DMS114 treated with DMSO at 0.1 percent for 48 hours (cell line): ENCODE measurements around the gene ASB7.

Experiments
- DNase-seq: peaks from one replicate; lab custom pipeline; 2025; ENCODE audit not compliant: unreplicated experiment; lab: John Stamatoyannopoulos, UW

ASB7 gene

GRCh38 chr15:100683434-100683833 is 81.0 kb downstream of the ASB7 start:
- DNase-seq: no peak

- no peak for DNase-seq
Observed at GRCh38 chr15:100684591-100684990, 82.2 kb downstream of the ASB7 start.

DNA sequence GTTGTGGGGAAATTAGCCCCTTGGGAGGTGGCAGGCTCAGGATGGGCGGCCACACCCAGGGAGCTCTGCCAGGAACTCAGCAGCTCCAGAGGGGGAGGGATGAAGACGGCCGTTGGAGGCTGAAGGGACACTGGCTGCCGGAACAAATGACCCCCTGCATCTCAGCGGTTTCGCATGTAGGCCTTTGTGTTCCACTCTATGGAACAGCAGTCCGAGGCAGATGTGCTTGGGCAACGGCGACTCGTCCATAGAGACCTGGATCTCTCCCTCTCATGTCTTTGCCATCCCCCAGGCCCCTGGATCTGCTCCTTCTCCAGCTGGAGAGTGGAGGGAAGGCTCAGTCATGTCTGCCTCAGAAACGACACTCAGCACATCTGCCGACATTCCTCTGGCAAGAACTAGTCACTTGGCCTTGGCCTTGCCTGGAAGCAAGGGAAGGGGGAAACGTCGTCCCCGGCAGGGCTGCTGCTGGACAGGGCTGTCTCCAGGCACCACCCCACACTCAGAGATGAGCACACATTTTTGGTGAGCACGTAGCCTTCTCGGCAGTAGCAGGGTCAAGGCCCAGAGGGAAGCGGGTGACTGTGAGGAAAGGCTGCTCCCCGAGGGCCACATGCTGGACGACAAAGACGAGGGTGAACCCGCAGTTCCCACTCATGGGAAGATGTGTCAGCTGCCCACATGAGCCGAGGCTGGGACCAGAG is 83.8 kb downstream of the ASB7 start:
- no peak for DNase-seq

- no peak for DNase-seq
Observed at GRCh38 chr15:100686725-100687473, 84.5 kb downstream of the ASB7 start.

DNA sequence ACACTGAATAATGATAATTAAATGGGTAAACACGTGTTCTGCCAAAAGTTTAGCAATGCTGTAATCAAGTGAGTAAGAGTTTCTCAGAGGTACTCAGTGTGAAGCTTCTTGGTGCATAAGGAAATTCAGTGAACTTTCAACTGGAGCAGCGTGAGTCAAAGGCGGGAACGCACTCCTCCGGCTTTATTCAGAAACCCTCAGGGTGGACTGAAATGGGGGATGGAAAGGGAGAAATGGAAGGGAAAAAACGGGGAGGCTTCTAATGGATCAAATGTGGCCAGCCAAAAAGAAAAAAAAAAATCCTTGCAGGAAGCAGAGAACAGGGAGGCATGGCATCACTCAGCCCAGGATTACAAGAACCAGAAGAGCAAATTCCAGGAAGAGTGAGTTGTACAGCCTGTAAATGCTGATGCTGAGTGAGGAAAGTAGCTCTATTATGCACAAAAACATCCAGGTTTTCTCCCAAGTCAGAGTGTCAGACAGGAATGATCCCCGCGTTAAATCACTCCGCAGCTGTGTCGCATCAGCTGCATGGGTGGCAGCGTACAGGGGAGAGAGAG is 85.3 kb downstream of the ASB7 start:
- DNase-seq: no peak

DNA sequence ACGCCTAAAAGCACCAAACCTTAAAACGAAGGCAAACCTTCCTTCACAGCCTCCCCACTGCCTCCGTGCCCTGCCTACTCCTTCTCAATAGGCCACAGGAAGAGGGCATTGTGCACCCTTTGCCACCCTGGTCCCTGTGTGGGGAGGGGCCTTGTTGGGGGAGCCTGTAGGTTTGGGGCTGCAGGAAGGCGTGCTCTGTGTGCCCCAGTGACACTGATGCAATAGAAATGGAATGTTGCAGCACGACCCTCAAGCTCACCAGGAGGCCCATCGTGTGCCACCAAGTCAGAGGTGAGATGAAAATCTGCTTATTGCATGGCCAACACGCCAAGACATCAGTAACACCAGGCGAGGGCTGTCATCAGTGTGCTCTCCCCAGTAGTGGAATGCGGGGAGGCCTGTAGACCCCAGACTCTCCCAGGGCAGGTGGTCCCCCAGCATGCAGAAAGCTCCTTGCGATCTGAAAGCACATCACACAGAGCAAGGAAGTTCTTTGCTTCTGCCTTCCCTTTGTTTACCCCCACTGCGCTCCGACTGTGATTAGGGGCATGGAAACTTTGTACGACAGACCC is 86.2 kb downstream of the ASB7 start:
- DNase-seq: no peak

DNA sequence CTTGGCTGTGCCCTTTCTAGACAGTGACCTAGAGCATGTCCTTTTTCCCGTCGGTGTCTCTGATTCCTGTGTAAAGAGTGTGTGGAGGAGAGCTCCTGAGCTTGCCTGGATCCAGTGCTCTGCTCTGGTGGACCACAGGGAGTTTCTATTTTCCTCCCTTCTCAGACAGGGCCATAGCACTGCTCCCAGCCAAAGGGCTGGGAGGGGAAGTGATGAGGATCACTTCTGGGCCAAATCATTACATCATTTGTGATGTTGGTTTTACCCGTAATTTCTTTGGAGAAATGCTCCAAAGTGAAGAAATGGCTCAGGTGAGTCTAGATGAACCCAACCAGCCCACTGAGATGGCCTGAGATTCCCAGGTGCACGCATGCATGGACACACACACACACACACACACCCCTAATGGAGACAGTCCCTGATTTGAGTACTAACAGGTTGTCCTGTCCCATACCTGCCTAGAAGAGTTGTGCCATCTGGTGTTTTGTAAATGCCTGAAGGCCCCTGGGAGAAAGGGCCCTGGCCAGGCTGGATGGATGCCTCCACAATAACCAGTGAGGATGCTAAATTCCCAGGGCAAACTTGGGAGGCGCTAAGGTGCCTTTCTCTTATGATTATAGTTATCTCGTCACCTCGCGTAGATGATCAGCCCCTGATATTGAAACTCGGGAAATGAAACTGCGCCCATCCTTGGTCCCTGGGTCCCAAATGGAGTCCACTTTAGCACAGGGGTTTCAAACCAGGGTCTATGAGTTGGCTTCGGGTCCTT is 86.9 kb downstream of the ASB7 start:
- no peak for DNase-seq

- DNase-seq: no peak
Observed at GRCh38 chr15:100690032-100690794, 87.8 kb downstream of the ASB7 start.

- no peak for DNase-seq
Observed at GRCh38 chr15:100690795-100691158, 88.4 kb downstream of the ASB7 start.

GRCh38 chr15:100691321-100691720 is 88.9 kb downstream of the ASB7 start:
- DNase-seq: no peak

- no peak for DNase-seq
Observed at GRCh38 chr15:100692246-100692645, 89.9 kb downstream of the ASB7 start.

GRCh38 chr15:100692671-100693070 is 90.3 kb downstream of the ASB7 start:
- no peak for DNase-seq

GRCh38 chr15:100693451-100693850 is 91.1 kb downstream of the ASB7 start:
- no peak for DNase-seq

GRCh38 chr15:100694381-100695021 is 92.1 kb downstream of the ASB7 start:
- DNase-seq: no peak

- DNase-seq: no peak
Observed at GRCh38 chr15:100695048-100695447, 92.7 kb downstream of the ASB7 start.

- DNase-seq: no peak
Observed at GRCh38 chr15:100696452-100696851, 94.1 kb downstream of the ASB7 start.
